ENCODE data around the gene LPCAT1. TPM values are rescaled to one million over a fixed set of nuclear protein-coding genes. Genes with fewer than 3 reads are reported as not detected.

The LPCAT1 gene
- total and polyA plus RNA-seq, 2 of the 4 experiments (the other 2 are of a cell fraction): 17.7 to 33.6 TPM

DNA sequence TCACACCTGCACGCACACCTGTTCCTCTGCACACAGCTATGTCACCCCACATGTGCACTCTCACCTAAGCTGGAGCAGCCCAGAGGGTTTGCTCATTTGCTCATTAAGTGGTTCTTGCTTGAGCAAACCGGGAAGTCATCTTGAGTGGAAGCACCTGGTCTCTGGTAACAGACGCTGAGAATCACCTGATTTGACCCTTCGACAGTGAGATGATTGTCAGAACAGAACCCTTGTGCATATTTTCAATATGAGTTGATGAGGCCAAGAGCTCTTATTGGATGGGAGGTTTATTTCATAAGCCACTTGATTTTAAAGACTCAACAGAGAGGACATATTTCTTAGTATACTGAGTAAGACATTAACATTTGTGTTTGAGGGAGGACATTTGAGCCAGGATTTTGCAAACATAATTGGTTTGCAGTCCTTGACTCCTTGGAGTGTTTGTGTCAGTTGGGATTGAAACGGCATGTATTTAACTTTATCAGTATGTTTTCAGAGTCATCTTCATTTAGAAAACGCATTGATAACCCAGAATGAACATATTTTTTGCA is 22.1 kb upstream of the LPCAT1 start:
- in situ Hi-C loops (cut with MboI; ENCODE audit: low sequenced_read_pairs) (no loop called here), intact Hi-C loops (cut with micrococcal nuclease) (no loop called here), dilution Hi-C loops (cut with HindIII; ENCODE audit: low sequenced_read_pairs, unreplicated experiment) (no loop called here)
- Histone ChIP-seq H3K9me3 (ENCODE audit: control insufficient read depth, insufficient read depth, low read length) (no peaks in the 10 kb centered on the region), H3K4me3 (ENCODE audit: insufficient read depth, low read depth, low read length) (no peak overlapping the region), H3K27me3 (ENCODE audit: control insufficient read depth, insufficient read depth, low read length) (peaks cover 36% of the 10 kb centered on the region), H2BK15ac (ENCODE audit: low read depth, low read length) (no peak overlapping the region), H3K18ac (ENCODE audit: low read depth, low read length) (no peak overlapping the region), H3K9ac (ENCODE audit: low read depth, low read length) (no peak overlapping the region), H2AK5ac (ENCODE audit: low read depth, low read length) (no peak overlapping the region), H3K79me1 (ENCODE audit: low read depth in 1 of 2, low read length in 2 of 2) (no peaks in the 10 kb centered on the region), H3K9me1 (ENCODE audit: insufficient read depth, low read length) (peaks cover 10% of the 10 kb centered on the region; the same call in 1 of the 2 replicates), H4K5ac (ENCODE audit: low read depth, low read length) (no peak overlapping the region), H2BK20ac (ENCODE audit: low read depth, low read length) (no peak overlapping the region), H3K56ac (ENCODE audit: extremely low read depth, insufficient read depth, low read length) (no peak overlapping the region), H3K23ac (ENCODE audit: low read depth, low read length) (no peak overlapping the region), H2BK5ac (ENCODE audit: low read depth, low read length, poor library complexity, severe bottlenecking) (no peak overlapping the region), H3K14ac (replicated peaks; ENCODE audit: low read depth, low read length) (no peak overlapping the region), H4K8ac (ENCODE audit: low read depth in 2 of 2, low read length in 2 of 2) (no peak overlapping the region), H4K20me1 (ENCODE audit: insufficient read depth, low read length) (no peaks in the 10 kb centered on the region; the same call in 1 of the 2 replicates), H3K27ac (ENCODE audit: insufficient read depth, low read length) (no peak overlapping the region), H4K91ac (ENCODE audit: insufficient read depth, low read depth, low read length) (no peak overlapping the region), H2AFZ (replicated peaks; ENCODE audit: low read length, poor library complexity) (no peak overlapping the region), H3K4me1 (ENCODE audit: control insufficient read depth, insufficient read depth, low read length) (no peaks in the 10 kb centered on the region), H2BK120ac (ENCODE audit: low read depth, low read length) (no peak overlapping the region), H3K36me3 (ENCODE audit: control insufficient read depth, insufficient read depth, low read length) (no peaks in the 10 kb centered on the region), H2AK9ac (replicated peaks; ENCODE audit: low read depth, low read length, poor library complexity) (no peak overlapping the region), H3K4me2 (ENCODE audit: low read depth, low read length) (no peak overlapping the region), H3K4ac (ENCODE audit: low read depth, low read length) (no peak overlapping the region)
- no peak for DNase-seq
- POLR2A ChIA-PET (ENCODE audit: unreplicated experiment): no interaction called here
- no peak for ATAC-seq (ENCODE audit: low read depth)
- TF ChIP-seq NFE2L2 (IDR thresholded peaks at IDR 0.05; ENCODE audit: low read depth, low read length) (no peak), POLR2A (IDR thresholded peaks at IDR 0.05; ENCODE audit: low read depth, low read length) (no peak)
- no TSS peak for BruUV-seq (replicated peaks)
- WGBS, 2 experiments (ENCODE audit: extremely low coverage in 2 of 2, insufficient read length in 1 of 2): 79% methylated on average over 2 of the region's 6 CpGs; no CpG with 5 or more reads in 1 of the 2 experiments
- CTCF ChIA-PET: no interaction called here

Measured in IMR-90 (cell line).